Measurements from ENCODE around the gene PXN.

Gene PXN

GRCh38 chr12:120225852-120226640, 39.5 kb downstream of the PXN start:
- no peak overlapping the region for H3K18ac ChIP-seq (ENCODE audit: low read depth in 1 of 2, low read length in 2 of 2)
- H3K4me2 ChIP-seq (ENCODE audit: low read length, poor library complexity, severe bottlenecking): no peak overlapping the region
- no peak overlapping the region for H2AFZ ChIP-seq (ENCODE audit: low read depth, low read length)
- no peaks in the 10 kb centered on the region for H3K9me3 ChIP-seq (ENCODE audit: control insufficient read depth, low read length)
- no peak overlapping the region for H3K23ac ChIP-seq (ENCODE audit: low read length in 2 of 2)
- H2BK5ac ChIP-seq (ENCODE audit: low read depth, low read length, poor library complexity, severe bottlenecking): no peak overlapping the region
- H3K27me3 ChIP-seq (ENCODE audit: control insufficient read depth in 1 of 2, insufficient read depth in 1 of 2, low read length in 2 of 2): no peaks in the 10 kb centered on the region
- H2BK15ac ChIP-seq (ENCODE audit: low read depth, poor library complexity, severe bottlenecking): no peak overlapping the region
- peak overlapping the region; percentile 64 for H3K9ac ChIP-seq (ENCODE audit: low read length)
- H2AK5ac ChIP-seq (ENCODE audit: low read length, severe bottlenecking): peak overlapping the region; percentile 7
- peaks cover 45 to 49% of the 10 kb centered on the region in 2 experiments for H3K36me3 ChIP-seq (ENCODE audit: control insufficient read depth in 1 of 2, insufficient read depth in 2 of 2, low read depth in 1 of 2, low read length in 2 of 2)
- peak overlapping the region in 1 of 2 experiments; percentile 15 for H2BK12ac ChIP-seq (ENCODE audit: low read length in 2 of 2)
- H4K8ac ChIP-seq (ENCODE audit: low read length): peak overlapping the region; percentile 4
- peak overlapping the region in 1 of 2 experiments; percentile 13 for H3K4ac ChIP-seq (ENCODE audit: low read depth in 1 of 2, low read length in 2 of 2)
- H3K79me1 ChIP-seq (replicated peaks; ENCODE audit: low read length, poor library complexity, severe bottlenecking): peaks cover 28% of the 10 kb centered on the region
- H2BK120ac ChIP-seq (ENCODE audit: low read depth, low read length): no peak overlapping the region
- H3K14ac ChIP-seq (ENCODE audit: low read length in 2 of 2): peak overlapping the region in 1 of 2 experiments; percentile 49
- no peak overlapping the region for H4K91ac ChIP-seq (ENCODE audit: low read length)
- DNase-seq: no peak
- WGBS: 89% methylated on average over 13 of the region's 13 CpGs
- H3K27ac ChIP-seq (ENCODE audit: low read length, poor library complexity, severe bottlenecking): no peak overlapping the region
- H3K4me1 ChIP-seq (ENCODE audit: control insufficient read depth, insufficient read depth, low read depth, low read length): peaks cover 63% of the 10 kb centered on the region
- no peak overlapping the region for H3K4me3 ChIP-seq (ENCODE audit: insufficient read depth in 1 of 2, low read depth in 1 of 2, low read length in 2 of 2)

GRCh38 chr12:120225200-120225558, 40.4 kb downstream of the PXN start:
- WGBS: 41% methylated on average over 9 of the region's 9 CpGs
- Histone ChIP-seq H2BK5ac (ENCODE audit: low read depth, low read length, poor library complexity, severe bottlenecking) (no peak overlapping the region), H4K91ac (ENCODE audit: low read length) (no peak overlapping the region), H3K4me3 (ENCODE audit: insufficient read depth in 1 of 2, low read depth in 1 of 2, low read length in 2 of 2) (peak overlapping the region in 1 of 2 experiments; percentile 47), H3K9me3 (ENCODE audit: control insufficient read depth, low read length) (no peaks in the 10 kb centered on the region), H3K27ac (ENCODE audit: low read length, poor library complexity, severe bottlenecking) (peak overlapping the region; percentile 26), H2BK15ac (ENCODE audit: low read depth, poor library complexity, severe bottlenecking) (no peak overlapping the region), H3K4ac (ENCODE audit: low read depth in 1 of 2, low read length in 2 of 2) (no peak overlapping the region), H3K18ac (ENCODE audit: low read depth in 1 of 2, low read length in 2 of 2) (no peak overlapping the region), H3K79me1 (replicated peaks; ENCODE audit: low read length, poor library complexity, severe bottlenecking) (peaks cover 30% of the 10 kb centered on the region), H2BK12ac (ENCODE audit: low read length in 2 of 2) (no peak overlapping the region), H2AFZ (ENCODE audit: low read depth, low read length) (no peak overlapping the region), H2BK120ac (ENCODE audit: low read depth, low read length) (no peak overlapping the region), H3K36me3 (ENCODE audit: control insufficient read depth in 1 of 2, insufficient read depth in 2 of 2, low read depth in 1 of 2, low read length in 2 of 2) (peaks cover 54 to 58% of the 10 kb centered on the region in 2 experiments), H3K9ac (ENCODE audit: low read length) (peak overlapping the region; percentile 64), H4K8ac (ENCODE audit: low read length) (no peak overlapping the region), H3K4me1 (ENCODE audit: control insufficient read depth, insufficient read depth, low read depth, low read length) (peaks cover 62% of the 10 kb centered on the region), H3K4me2 (ENCODE audit: low read length, poor library complexity, severe bottlenecking) (no peak overlapping the region), H3K14ac (ENCODE audit: low read length in 2 of 2) (no peak overlapping the region), H2AK5ac (ENCODE audit: low read length, severe bottlenecking) (no peak overlapping the region), H3K27me3 (ENCODE audit: control insufficient read depth in 1 of 2, insufficient read depth in 1 of 2, low read length in 2 of 2) (no peaks in the 10 kb centered on the region), H3K23ac (ENCODE audit: low read length in 2 of 2) (no peak overlapping the region)
- DNase-seq: no peak

GRCh38 chr12:120224304-120225199, 41.0 kb downstream of the PXN start:
- Histone ChIP-seq H3K4me3 (ENCODE audit: insufficient read depth in 1 of 2, low read depth in 1 of 2, low read length in 2 of 2) (peak overlapping the region in 1 of 2 experiments; percentile 54), H2BK12ac (ENCODE audit: low read length in 2 of 2) (no peak overlapping the region)

More at GRCh38 chr12:120224304-120225199, 41.0 kb downstream of the PXN start:
- Histone ChIP-seq H2BK15ac (ENCODE audit: low read depth, poor library complexity, severe bottlenecking) (peak overlapping the region; percentile 44), H2AFZ (ENCODE audit: low read depth, low read length) (no peak overlapping the region), H4K91ac (ENCODE audit: low read length) (no peak overlapping the region), H3K9ac (ENCODE audit: low read length) (peak overlapping the region; percentile 64), H3K4me2 (ENCODE audit: low read length, poor library complexity, severe bottlenecking) (no peak overlapping the region), H3K79me1 (replicated peaks; ENCODE audit: low read length, poor library complexity, severe bottlenecking) (peaks cover 32% of the 10 kb centered on the region), H3K27me3 (ENCODE audit: control insufficient read depth in 1 of 2, insufficient read depth in 1 of 2, low read length in 2 of 2) (no peaks in the 10 kb centered on the region), H3K18ac (ENCODE audit: low read depth in 1 of 2, low read length in 2 of 2) (no peak overlapping the region), H2AK5ac (ENCODE audit: low read length, severe bottlenecking) (peak overlapping the region; percentile 34), H4K8ac (ENCODE audit: low read length) (no peak overlapping the region), H2BK5ac (ENCODE audit: low read depth, low read length, poor library complexity, severe bottlenecking) (no peak overlapping the region), H3K36me3 (ENCODE audit: control insufficient read depth in 1 of 2, insufficient read depth in 2 of 2, low read depth in 1 of 2, low read length in 2 of 2) (peaks cover 60 to 64% of the 10 kb centered on the region in 2 experiments), H3K27ac (ENCODE audit: low read length, poor library complexity, severe bottlenecking) (peak overlapping the region; percentile 26), H3K14ac (ENCODE audit: low read length in 2 of 2) (no peak overlapping the region), H3K4me1 (ENCODE audit: control insufficient read depth, insufficient read depth, low read depth, low read length) (peaks cover 56% of the 10 kb centered on the region), H3K23ac (ENCODE audit: low read length in 2 of 2) (no peak overlapping the region), H3K4ac (ENCODE audit: low read depth in 1 of 2, low read length in 2 of 2) (no peak overlapping the region), H2BK120ac (ENCODE audit: low read depth, low read length) (no peak overlapping the region), H3K9me3 (ENCODE audit: control insufficient read depth, low read length) (no peaks in the 10 kb centered on the region)
- 93% methylated on average over 25 of the region's 25 CpGs for WGBS
- DNase-seq: no peak

Data from mesenchymal stem cell (in vitro differentiated cells and primary cell).